NAMALWA (cell line): Measurements from ENCODE around the gene LRRC47.

Source experiments
- DNase-seq: peaks from one replicate; pipeline ENCODE4 v3.0.0-alpha.2; 2015; ENCODE audit warnings: low spot score

The LRRC47 gene

DNA sequence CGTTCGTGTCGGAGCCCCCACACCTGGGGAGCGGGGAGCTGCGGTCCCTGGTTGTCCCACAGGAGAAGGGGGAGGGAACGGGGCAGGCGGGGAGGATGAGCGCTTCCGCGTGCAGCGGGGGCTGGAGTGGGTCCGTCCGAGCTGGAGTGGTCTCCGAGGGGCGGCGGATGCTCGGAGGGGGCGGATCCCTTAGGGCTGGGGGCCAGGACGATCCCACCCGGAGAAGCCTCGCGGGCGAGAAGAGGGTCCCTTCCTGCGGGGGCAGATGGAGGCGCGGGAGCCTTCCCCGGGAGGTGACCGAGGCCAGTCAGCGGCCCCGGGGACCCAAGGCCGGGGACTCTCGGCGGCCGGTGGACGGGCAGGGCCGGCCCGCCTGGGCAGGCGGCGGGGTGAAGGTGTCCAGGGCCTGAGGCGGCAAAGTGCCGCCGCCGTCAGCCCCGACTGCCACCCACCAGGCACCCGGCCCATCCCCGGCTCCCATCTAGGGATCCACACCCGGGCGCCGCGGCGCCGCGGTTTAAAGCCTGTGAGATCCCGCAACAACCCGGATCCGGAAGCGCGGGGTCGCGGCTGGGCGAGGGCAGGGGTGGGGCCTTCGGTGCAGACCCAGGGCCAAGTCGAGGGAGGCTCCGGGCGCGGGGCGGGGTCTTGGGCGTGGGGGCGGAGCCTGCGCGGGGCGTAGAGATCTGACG is 49.3 kb downstream of the LRRC47 start:
- DNase-seq = peak; percentile 63

DNA sequence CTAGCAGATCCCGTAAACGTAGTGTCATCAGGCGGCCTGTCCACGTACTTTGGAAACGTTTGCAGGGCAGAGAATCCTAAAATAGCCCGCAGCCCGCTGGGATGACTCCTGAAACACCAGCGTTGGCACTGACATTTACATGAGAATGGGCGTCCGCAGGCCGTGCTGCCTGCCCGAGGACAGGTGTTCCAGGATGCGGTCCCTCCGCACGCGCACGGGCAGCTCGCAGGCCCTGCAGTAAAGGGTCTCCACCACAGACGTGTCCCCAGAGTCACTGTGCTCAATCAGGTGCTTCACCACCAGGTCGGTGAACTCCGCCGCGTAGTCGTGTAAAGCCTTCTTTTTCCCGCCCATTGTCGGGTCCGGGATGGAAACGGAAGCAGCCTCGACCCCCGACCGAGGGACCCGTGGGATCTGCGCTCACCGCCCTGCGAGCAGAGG is 49.9 kb downstream of the LRRC47 start:
- no peak for DNase-seq

DNA sequence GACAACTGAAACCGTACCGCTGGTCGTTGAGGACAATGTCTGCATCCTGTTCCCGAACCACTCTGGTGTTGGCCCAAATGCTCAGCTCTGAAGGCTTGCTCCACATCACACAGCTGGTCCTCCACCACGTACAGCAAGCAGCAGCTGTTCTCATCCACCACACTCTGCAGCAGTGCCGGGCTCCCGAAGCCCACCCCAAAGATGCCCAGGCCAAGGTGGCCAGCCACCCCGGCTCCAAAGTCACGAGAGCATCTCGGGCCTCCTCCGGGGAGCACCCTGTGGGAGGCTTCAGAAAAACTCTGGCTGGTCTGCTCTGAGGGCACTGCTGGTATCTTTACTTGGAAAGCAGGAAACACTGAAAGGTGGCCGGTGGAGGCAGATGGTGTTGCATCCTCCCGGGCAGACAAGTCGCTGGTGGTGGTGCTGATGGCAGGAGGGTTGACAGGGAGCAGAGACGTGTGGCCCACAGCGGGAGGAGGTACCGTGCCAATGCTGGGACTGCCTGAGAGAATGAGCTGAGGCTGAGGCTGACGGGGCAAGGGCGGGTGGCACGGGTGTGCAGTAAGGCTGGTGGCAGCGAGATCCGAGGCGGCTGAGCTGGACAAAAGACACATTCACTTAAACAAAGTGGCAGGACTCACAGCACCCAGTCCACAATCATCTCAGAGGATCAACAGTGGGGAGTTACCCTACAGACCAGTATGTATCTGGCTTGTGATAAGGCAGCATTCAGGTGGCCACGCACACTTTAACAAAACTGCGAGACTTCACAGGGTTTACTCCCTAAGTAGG is 50.5 kb downstream of the LRRC47 start:
- no peak for DNase-seq

DNA sequence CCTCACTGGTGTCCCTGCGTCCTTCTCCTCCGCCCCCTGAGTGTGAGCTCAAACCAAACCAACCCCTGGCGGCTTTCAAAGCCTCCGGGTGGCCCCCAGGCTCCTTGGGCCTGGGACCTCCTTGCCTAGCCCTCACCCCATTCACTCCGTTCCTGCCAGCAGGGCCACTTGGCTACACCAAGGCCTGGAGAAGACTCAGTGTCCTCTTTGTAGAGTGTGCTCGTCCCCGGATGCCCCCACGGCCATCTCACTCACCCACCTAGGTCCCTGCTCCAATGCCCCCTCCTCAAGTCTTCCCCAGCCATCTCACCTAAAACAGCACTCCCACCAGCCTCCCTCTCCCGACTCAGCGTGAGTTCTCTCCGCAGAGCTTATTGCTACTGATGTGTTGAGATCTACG is 51.2 kb downstream of the LRRC47 start:
- no peak for DNase-seq

DNA sequence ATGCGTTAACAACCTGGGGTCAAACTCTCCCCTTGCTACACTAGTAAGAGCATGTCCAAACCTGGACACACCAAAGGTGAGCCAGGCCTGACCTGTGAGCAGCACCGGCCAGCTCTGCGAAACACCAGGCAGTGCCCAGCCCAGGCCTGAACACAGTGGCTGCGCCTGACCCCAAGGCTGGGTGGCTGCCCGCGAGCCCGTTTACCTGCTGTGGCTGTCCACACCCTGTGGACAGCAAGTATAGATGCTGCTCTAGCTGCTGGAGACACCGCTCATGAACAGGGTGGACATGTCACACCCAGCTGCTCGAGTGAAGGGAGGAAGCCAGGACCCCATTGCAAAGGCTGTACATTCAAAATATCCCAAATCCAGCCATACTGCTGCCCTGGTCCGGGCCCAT is 51.7 kb downstream of the LRRC47 start:
- DNase-seq = no peak

DNA sequence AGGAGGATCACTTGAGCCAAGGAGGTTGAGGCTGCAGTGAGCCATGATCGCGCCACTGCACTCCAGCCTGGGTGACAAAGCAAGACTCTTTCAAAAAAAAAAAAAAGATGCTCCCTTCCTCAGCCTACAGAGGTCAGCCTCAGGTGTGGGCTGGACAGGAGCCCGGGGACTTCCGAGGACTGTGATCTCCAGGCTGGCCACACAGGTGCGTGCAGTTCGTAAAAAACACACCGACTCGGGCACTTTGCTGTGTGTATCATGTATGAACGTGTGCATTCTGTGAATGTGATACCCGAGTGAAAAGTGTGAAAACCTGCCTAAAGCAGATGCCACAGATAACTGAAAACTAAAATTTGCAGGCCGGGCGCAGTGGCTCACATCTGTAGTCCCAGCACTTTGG is 52.5 kb downstream of the LRRC47 start:
- DNase-seq = no peak

DNA sequence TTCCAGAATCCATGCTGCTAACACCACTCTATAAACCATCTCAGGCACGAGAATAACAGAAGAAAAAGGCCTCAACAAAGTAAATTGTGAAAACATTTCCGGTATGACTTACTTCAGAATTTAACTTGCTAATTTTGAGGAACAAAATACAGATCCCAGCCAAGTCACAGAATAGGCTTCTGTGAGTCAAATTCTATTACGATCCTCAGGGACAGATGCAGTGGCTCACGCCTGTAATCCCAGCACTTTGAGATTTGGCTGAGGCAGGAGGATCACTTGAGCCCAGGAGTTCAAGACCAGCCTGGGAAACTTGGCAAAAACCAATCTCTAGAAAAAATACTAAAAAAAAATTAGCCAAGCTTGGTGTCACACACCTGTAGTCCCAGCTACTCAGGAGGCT is 52.9 kb downstream of the LRRC47 start:
- DNase-seq = no peak

DNA sequence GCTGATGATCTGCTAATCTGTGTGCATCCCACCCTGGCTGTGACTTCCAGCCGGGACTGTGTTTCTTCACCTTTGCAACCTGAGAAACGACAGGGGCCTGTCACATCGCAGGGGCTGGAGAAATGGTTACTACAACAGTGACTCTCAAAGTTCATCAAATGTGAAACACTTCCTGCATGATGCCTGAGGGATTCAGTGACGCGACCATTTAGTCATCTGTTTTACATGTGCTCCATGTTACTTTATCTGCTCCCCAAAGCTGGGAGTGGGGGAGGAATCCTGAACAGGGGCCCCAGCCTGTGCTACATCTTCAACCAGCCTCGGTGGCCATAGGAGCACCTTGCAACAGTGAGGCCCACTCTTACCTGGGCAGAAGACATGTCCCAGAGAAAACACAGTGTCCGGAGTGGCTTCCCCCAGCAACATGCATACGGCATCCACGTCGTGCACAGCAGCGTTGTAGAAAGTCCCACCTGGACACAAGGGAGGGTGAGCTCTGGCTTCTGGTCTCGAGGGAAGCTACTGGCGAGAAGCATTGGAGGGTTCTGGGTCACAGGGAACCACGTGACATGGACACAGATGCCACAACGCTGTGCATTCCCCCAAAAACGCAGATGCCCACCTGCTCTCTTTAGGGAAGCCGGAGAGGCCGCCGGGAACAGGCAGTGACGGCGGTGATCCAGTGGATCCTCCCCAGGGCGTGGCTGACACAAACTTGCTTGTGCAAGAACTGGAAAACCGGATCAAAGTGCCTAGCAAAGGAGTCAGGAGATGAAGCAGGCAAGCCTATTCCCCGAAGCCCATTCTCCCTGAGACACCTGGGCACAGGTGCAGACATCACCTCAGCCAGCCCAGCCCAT is 53.6 kb downstream of the LRRC47 start:
- no peak for DNase-seq

DNA sequence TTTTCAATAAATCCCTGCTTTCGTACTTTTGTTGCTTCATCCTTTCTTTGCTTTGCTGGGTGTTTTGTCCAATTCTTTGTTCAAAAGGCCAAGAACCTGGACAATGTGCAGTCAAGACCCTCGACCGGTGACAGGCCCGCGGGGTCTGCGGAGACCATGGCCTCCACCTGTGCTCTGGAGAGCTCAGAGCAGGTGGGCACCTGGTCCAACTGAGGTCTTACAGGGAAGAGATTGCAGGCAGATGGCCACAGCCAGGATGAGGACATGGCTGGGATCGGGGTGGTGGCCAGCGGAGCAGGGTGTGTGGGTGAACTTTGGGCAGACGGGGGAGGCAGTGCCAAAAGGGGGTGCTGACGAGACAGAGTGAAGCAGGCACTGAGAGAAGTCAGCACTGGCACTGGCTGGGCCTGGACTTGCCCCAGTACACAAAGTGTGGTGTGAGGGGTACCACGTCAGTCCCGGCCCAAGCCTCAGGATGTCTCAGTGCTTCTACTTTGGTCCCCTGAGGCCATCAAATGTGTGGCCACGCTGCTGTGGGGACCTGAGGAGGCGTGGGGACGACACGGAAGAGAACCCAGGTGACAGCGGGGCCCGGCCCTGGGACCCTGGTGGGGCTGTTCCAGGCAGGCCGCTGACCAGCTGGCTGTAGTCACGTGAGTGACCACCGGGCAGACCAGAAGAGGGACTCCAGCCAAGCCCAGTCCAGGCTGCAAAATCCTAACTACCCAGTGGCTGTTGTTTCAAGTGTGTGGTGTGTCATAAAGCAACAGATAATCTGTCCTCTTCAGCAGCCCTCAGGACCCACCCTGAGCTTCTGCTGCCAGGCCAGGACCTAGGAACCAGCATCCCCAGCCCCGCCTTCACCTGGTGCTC is 54.5 kb downstream of the LRRC47 start:
- DNase-seq = no peak

DNA sequence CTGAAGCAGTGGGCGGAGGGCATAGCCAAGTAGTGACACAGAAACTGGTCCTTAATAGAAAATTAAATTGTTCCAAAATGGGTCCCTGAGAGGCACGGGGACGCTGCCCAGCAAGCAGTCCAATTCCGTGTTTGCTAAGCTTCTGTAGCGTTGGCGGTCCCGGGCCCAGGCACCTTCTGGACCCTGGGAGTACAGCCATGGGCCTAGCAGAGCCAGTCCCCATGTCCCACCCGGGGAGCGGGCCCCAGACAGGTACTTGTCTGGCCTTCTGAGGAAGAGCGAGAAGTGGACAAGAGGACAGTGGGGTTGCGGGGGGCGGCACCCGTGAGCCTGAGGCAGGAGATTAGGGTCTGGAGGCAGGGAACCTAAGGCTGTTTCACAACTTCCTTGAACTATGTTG is 55.5 kb downstream of the LRRC47 start:
- DNase-seq = no peak

DNA sequence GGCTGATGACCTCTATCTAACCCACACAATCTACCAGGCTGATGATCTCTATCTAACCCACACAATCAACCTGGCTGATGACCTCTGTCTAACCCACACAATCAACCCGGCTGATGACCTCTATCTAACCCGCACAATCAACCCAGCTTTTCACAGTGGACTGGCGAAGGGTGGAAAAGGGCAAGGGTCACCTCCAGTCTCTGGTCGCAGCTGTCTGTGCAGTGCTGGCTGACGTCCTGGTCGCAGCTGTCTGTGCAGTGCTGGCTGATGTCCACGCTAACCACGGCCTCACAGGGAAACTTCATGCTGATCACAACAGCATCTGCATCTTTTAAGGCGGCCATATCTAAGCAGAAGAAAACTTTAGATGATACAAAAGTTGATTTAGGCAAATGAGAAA is 56.3 kb downstream of the LRRC47 start:
- no peak for DNase-seq

DNA sequence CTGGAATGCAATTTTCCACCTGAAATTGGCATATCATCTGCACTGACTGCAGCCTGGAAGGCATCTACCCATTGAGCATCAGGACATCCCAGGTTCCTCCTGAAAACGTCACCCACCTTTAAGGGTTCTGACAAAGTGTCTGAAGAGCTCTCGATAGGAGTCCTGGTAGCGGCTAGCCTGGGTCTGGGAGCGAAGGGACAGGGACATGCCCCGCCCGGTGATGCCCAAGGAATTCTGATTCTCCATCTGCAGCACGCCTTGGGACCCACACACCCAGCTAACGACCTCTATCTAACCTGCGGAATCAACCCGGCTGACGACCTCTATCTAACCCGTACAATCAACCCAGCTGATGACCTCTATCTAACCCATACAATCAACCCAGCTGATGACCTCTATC is 57.4 kb downstream of the LRRC47 start:
- no peak for DNase-seq

DNA sequence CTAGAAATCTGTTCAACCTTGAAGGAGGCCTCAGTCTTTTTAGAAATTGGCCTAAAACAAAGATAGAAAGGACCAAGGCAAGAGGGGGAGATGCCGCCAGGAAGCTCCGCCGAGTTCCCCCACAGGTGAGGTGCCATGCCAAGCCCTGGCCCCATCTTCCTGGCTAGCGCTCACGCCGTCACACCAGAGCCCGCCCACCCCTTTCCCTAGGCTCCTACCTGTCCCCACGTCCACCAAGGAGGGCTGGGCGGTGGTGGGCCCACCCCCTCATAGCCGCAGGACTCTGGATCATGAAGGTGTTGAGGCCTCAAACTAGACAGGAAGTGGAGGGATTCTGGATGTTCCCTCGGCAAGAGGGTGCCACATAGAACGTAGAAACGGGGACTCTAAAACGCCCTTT is 59.6 kb downstream of the LRRC47 start:
- no peak for DNase-seq

DNA sequence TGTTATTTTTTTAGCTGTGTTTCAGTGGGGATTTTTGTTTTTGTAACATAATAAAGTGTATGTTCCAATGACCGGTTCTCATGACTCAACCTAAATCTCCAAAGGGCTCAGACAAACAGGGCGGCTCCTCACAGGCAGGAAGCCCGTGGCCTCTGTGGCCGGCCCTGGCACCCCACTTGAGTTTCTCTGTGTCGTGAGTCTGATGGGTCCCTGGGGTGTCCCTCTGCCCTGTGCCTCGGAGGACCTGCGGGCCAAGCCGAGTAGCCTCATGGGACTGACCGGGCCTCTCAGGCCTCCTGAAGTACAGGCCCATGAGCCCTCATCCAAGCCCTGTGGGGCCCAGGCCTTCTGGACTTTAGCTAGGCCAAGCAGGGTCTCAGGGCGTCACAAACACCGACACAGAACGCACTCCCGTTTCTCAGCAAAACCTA is 60.2 kb downstream of the LRRC47 start:
- DNase-seq = no peak

DNA sequence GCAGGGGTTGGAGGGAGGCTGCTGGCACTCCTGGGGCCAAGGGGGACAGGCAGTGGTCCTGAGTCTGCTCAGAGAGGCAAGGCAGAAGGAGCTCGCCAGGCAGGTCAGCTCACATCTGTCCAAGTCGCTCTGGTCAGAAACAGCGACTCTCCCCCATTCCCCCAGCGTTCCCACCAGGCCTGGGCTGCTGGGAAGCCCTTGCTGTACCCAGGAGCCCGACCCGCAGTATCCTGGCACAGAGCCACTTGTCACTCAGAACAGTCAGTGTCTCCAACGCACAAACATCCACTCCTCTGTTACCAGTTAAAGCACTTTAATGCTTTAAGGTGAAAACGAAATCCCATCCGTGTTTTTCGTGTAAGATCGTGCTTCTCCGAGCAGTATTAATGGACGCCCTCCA is 60.6 kb downstream of the LRRC47 start:
- no peak for DNase-seq

DNA sequence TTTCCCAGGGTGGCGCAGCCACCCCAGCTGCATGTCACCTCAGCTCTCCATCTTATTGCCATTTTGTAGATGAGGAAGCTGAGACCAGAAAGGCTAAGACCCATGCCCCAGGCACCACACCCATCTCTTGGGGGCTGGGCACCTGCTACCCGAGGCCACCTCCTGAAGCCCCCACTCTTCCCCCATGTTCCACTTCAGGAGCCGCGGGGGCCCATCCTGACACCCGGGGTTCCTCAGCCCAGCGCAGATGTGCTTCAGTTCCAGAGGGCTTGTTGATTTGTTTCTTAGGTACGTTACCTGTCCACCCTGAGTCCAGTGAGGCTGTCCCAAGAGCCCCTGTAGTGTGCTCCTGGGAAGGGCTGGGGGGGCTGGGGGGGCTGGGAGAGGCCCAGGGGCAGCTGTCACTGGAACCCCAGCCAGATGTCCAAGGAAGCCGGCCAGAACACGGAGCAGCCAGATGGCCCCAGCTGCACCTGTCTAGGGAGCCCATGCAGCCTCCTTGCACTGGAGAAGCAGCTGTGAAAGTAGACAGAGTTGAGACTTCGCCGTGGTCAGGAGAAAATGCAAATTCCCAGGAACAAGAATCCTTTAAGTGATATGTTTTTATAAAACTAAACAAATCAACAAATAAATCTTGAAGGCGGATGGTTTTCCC is 61.1 kb downstream of the LRRC47 start:
- no peak for DNase-seq

DNA sequence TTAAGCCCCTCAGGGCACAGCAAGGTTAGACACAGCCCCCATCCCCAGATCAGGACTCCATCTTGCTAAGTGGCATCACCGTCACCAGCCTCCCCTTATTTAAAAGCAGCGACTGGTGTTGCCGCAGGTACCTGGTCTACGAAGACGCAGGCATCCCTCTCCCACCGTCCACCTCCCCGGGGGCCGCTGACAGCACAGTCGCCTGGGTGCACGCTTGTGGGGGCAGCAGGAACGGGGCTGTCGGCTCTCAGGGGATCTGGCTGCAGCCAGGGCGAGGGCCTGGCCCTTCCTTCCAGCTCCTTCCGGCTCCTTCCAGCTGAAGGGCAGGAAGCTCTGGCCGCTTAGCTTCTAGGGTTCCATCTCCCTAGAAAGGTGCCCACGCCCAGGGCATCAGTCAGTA is 61.7 kb downstream of the LRRC47 start:
- no peak for DNase-seq

DNA sequence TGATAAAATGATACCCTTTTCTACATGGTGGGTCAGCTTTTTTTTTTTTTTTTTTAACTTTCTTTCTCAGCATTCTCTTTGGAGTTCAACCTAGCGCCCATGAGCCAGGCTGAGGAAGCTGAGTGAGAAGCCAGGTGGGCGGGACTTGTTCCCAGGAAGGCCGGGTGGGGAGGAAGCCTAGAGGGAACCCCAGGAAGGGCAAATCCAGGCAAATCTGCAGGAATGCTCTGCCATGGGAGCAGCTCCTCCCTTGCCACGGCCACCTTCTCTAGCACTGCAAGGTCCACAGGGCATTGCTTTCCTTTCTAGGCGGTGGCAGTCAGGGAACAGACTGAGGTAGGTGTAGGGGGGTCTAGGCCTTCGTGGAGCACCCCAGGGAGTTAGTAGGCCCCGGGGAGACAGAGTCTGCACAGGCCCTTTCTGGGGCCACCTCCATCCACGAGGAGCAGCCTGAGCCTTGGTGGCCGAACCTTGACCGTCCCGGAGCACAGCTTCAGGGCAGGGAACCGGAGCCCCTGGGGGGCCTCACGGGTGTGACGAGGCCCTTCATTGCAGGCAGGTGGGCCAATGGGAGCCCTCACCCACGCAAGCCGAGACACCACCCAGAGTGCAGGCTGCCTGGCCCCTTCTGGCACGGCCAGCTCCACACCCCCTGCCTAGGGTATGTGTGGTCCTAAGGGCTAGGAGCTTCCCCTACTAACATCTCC is 62.3 kb downstream of the LRRC47 start:
- DNase-seq = no peak

DNA sequence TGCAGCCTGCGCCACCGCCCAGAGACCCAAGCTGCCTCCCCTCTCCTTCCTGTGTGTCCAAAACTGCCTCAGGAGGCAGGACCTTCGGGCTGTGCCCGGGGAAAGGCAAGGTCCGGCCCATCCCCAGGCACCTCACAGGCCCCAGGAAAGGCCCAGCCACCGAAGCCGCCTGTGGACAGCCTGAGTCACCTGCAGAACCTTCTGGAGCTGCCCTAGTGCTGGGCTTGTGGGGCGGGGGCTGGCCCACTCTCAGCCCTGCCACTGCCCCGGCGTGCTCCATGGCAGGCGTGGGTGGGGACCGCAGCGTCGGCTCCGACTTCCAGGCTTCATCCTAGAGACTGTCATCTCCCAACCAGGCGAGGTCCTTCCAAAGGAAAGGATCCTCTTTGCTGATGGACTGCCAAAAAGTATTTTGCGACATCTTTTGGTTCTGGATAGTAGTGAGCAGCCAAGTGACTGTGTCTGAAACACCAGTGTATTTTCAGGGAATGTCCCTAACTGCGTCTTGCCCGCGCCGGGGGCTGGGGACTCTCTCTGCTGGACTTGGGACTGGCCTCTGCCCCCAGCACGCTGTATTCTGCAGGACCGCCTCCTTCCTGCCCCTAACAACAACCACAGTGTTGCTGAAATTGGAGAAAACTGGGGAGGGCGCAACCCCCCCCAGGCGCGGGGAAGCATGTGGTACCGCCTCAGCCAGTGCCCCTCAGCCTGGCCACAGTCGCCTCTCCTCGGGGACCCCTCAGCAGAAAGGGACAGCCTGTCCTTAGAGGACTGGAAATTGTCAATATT is 63.0 kb downstream of the LRRC47 start:
- DNase-seq = no peak
